ENCODE data around the gene EFCAB8. TPM values are rescaled to one million over a fixed set of nuclear protein-coding genes. Genes with fewer than 3 reads are reported as not detected.
"Not testable (repeated sequence)": the region's sequence is repeated elsewhere in the genome, so short reads cannot be mapped to it uniquely, and the experiment has no call there.

EFCAB8 gene
- total RNA-seq, 1 experiment from 2014 or later, result not detected

- DNase-seq (ENCODE audit: extremely low read depth, low read depth), result no peak
These were observed 21.9 kb downstream of the EFCAB8 start for GRCh38 chr20:32880635-32881034.

GRCh38 chr20:32883081-32883480, 24.4 kb downstream of the EFCAB8 start:
- DNase-seq (ENCODE audit: extremely low read depth, low read depth), result no peak

GRCh38 chr20:32885185-32885584, 26.5 kb downstream of the EFCAB8 start:
- DNase-seq (ENCODE audit: extremely low read depth, low read depth), result no peak

- no peak for DNase-seq (ENCODE audit: extremely low read depth, low read depth)
These were observed 27.2 kb downstream of the EFCAB8 start for GRCh38 chr20:32885952-32886351.

GRCh38 chr20:32886652-32887051, 27.9 kb downstream of the EFCAB8 start:
- DNase-seq (ENCODE audit: extremely low read depth, low read depth), result no peak

DNA sequence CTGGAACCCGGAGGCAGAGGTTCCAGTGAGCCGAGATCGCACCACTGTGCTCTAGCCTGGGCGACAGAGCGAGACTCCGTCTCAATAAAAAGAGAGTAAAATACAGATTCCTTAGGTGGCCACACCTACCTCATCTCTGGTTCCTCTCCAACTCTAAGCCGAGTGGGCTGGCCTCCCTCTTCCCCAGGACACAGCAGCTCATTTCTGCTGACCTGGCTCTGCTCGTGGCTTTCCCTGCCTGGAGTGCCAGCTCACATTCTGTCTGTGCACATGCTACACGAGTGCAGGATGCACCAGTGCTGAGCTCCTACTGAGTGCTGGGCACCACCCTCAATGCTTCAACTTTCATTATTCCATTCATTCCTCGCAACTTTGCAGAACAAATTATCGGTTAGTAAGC, 28.8 kb downstream of the EFCAB8 start:
- no peak for DNase-seq (ENCODE audit: extremely low read depth, low read depth)

- DNase-seq (ENCODE audit: extremely low read depth, low read depth), result no peak
These were observed 29.9 kb downstream of the EFCAB8 start for GRCh38 chr20:32888636-32889035.

DNA sequence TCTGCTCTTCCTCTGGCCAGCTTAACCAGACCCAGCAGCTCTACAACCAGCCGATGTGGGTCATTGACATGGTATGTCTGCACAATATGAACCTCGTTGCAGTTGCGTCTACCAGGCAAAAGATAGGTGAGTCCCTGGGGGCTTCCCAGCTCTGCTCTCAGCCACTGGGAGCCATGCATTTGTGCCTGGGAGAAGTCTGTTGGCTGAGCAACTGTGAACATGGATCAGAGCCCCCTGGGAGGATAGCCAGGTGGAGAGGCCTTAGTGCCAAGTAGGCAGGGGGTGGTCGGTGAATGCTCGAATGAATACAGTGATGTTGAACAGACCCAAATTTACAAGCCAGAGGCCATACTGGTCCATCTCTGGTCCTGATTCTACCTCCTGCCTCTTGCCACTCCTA, 30.6 kb downstream of the EFCAB8 start:
- no peak for DNase-seq (ENCODE audit: extremely low read depth, low read depth)

DNA sequence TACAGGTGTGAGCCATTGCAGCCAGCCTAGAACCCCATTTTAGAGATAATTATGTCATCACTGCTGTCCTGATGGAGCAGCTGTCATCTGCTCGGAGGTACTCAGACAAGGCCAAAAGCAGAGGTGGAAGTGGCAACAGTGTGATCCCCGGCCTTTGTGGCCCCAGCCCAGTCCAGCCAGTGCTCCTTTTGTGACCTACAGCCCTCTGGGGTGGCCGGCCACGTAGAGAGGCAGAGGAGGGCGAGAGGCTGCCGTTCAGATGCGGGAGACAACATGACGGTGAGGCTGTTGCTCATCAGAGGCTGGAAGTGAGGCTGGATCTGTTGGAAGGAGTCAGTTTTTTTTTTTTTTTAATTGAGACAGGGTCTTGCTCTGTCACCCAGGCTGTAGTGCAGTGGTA, 32.8 kb downstream of the EFCAB8 start:
- DNase-seq (ENCODE audit: extremely low read depth, low read depth), result no peak

DNA sequence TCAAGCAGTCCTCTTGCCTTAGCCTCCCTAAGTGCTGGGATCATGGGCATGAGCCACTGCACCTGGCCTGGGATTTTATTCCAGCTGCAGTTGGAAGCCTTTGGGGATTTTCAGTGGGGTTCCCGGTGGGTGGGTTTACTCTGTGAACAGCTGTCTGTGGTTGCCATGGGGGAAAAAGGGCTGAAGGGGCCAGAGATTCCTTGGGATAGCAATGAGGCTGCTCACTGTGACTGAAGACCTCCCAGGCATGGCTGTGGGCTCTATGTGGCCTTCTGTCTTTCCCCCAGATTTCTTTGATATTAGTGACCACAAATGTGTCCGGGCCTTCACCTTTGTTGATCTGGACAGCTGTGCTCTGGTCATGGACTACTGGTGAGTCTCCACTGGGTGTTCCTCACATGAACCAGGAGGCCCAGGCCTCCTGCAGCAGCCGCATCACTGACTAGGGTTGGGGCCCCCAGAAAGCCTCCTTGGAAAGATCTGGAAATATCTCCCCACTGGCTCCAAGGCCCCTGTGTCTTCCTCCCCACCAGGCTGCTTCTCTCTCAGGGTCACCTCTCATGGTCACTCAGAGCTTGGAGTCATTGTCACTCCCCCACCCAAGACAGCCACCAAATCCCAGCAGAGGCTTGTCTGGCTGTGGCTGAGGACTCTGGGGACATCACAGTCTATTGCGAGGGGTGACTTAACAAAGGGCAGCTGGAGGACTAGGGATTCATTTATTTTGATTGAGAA, 33.4 kb downstream of the EFCAB8 start:
- DNase-seq (ENCODE audit: extremely low read depth, low read depth), result no peak

DNA sequence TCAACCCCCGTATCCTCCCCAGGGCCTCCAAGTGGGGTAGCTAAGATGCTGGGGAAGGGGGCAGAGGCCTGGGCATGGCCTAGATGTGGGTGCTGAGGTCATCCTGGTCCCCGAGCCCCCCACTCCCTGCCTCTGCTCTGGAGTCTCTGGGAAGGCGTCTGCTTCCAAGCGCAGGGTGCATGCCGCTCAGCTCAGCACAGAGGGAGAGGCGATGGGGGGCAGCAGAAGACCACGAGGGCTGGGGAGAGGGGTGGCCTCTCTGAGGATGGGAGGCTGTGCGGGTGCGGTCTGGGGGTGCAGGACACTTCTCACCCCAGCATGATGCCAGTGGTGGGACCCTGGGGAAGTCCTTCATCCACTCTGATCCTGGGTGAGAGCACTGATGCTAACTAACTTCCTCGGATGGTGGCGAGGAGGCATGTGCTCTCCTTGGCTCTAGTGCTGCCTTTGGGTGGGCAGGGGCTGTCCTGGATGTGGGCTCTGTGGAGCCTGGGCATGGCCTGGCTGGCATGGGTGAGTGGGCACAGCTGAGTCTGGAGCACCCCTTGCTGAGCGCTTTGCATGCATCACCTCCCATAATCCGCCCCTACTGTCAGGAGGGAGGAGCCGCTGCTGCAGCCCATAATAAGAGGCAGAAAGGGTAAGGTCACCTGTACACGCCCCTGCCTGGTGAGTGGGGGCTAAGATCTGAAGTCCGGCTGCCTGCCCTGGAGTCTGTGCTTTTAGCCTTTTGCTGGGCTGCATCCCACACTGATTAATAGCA, 34.7 kb downstream of the EFCAB8 start:
- DNase-seq (ENCODE audit: extremely low read depth, low read depth), result no peak

GRCh38 chr20:32894026-32894483, 35.3 kb downstream of the EFCAB8 start:
- DNase-seq (ENCODE audit: extremely low read depth, low read depth), result no peak

- no peak for DNase-seq (ENCODE audit: extremely low read depth, low read depth)
These were observed 36.1 kb downstream of the EFCAB8 start for GRCh38 chr20:32894711-32895355.

GRCh38 chr20:32896521-32897280, 38.0 kb downstream of the EFCAB8 start:
- no peak for DNase-seq (ENCODE audit: extremely low read depth, low read depth)

DNA sequence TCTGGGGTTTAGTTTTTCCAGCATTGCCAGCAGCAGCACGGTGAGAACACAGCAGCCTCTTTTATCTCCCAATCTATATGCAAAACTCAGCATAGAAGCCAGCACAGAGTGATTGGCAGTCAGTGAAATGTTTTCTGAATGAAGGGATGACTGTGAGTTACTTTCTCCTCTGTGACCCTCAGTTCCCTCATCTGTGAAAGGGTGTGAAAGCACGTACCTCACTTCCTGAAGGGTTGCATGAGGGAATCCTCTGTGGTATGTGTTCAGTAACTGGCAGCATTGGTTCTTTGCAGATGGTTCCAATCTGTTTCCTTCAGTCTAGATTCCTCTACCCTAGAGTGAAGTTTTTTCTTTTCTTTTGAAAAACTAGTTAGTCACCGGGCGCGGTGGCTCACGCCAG, 40.0 kb downstream of the EFCAB8 start:
- no peak for DNase-seq (ENCODE audit: extremely low read depth, low read depth)

- peak; percentile 43 for DNase-seq (ENCODE audit: extremely low read depth, low read depth)
These were observed 44.0 kb downstream of the EFCAB8 start for GRCh38 chr20:32902456-32903420.

DNA sequence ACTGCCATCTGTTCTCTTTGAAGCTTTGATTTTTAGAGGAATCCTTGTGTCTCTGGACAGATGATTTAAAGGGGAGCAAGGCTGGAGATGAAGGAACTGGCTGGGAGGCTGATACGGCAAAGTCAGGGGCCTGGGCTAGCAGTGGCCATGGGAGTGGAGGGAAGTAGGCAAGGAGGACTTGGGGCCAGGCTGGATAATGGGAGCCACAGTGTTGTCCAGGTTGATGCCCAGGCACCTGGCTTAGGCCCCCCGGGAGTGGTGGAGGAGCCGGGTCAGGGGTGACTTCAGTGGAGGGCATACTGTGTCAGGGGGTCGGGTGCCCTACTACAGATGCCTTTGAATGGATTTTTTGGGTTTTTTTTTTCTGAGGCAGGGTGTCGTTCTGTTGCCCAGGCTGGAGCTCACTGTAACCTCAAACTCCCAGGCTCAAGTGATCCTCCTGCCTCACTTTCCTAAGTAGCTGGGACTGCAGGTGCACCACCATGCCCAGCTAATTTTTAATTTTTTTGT, 45.0 kb downstream of the EFCAB8 start:
- no peak for DNase-seq (ENCODE audit: extremely low read depth, low read depth)

DNA sequence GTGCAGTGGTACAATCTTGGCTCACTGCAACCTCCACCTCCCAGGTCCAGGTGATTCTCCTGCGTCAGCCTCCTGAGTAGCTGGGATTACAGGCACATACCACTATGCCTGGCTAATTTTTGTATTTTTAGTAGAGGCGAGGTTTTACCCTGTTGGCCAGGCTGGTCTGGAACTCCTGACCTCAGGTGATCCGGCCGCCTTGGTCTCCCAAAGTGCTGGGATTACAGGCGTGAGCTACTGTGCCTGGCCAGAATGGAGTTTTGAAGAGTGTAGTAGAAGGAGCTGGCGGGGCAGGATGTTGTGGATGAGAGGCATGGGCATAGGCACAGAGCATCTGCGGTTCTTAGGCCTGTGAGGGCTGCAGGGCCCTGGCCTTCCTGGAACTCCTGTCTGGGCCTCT, 46.0 kb downstream of the EFCAB8 start:
- DNase-seq (ENCODE audit: extremely low read depth, low read depth), result not testable (repeated sequence)

GRCh38 chr20:32906200-32906599, 47.5 kb downstream of the EFCAB8 start:
- no peak for DNase-seq (ENCODE audit: extremely low read depth, low read depth)

Data from NCI-H460 (cell line).